ENCODE results near the gene KTN1. TPM values are rescaled to one million over a fixed set of nuclear protein-coding genes. Genes with fewer than 3 reads are reported as not detected.
A peak's percentile ranks its signal among the peaks of the same experiment; 100 is the strongest.

Gene KTN1
- total and polyA plus RNA-seq, 2 experiments from 2014 or later = 150 to 164 TPM

GRCh38 chr14:55587847-55588246, 7.8 kb downstream of the KTN1 start:
- Histone ChIP-seq H3K4me1 (ENCODE audit: insufficient read depth) (peaks cover 35% of the 10 kb centered on the region), H2AFZ (no peak overlapping the region), H3K4me2 (peak overlapping the region; percentile 16), H4K20me1 (ENCODE audit: insufficient read depth, poor library complexity, severe bottlenecking) (peaks cover 95% of the 10 kb centered on the region), H3K36me3 (replicated peaks; ENCODE audit: insufficient read depth, low read depth) (no peaks in the 10 kb centered on the region), H3K4me3 (no peak overlapping the region), H3K9me3 (ENCODE audit: low read depth) (no peaks in the 10 kb centered on the region), H3K79me2 (peaks cover 100% of the 10 kb centered on the region), H3K9me2 (replicated peaks; ENCODE audit: insufficient read depth) (no peaks in the 10 kb centered on the region), H3K27me3 (no peaks in the 10 kb centered on the region), H3K27ac (no peak overlapping the region)
- DNase-seq (ENCODE audit: low spot score) = no peak
- TF ChIP-seq EZH2phosphoT487 (IDR thresholded peaks at IDR 0.05; ENCODE audit: low read depth, severe bottlenecking, unreplicated experiment) (no peak), CTCF (IDR thresholded peaks at IDR 0.05; ENCODE audit: poor library complexity) (no peak), EZH2 (IDR thresholded peaks at IDR 0.05; ENCODE audit: borderline replicate concordance) (no peak)
- whole genome bisulfite sequencing (ENCODE audit: low lambda C conversion rate, missing lambda C conversion rate) = 82% methylated on average over 1 of the region's 1 CpG

- no peak overlapping the region for H2AFZ ChIP-seq
- H3K27me3 ChIP-seq = no peaks in the 10 kb centered on the region
- no peak for DNase-seq (ENCODE audit: low spot score)
- H3K79me2 ChIP-seq = peaks cover 100% of the 10 kb centered on the region
- no peaks in the 10 kb centered on the region for H3K36me3 ChIP-seq (replicated peaks; ENCODE audit: insufficient read depth, low read depth)
- H3K4me1 ChIP-seq (ENCODE audit: insufficient read depth) = peaks cover 31% of the 10 kb centered on the region
- 68% methylated on average over 2 of the region's 2 CpGs for WGBS (ENCODE audit: low lambda C conversion rate, missing lambda C conversion rate)
- no peak overlapping the region for H3K4me3 ChIP-seq
- peaks cover 92% of the 10 kb centered on the region for H4K20me1 ChIP-seq (ENCODE audit: insufficient read depth, poor library complexity, severe bottlenecking)
- H3K9me3 ChIP-seq (ENCODE audit: low read depth) = no peaks in the 10 kb centered on the region
- peak overlapping the region; percentile 15 for H3K4me2 ChIP-seq
- TF ChIP-seq EZH2 (IDR thresholded peaks at IDR 0.05; ENCODE audit: borderline replicate concordance) (no peak), CTCF (IDR thresholded peaks at IDR 0.05; ENCODE audit: poor library complexity) (no peak), EZH2phosphoT487 (IDR thresholded peaks at IDR 0.05; ENCODE audit: low read depth, severe bottlenecking, unreplicated experiment) (no peak)
- no peaks in the 10 kb centered on the region for H3K9me2 ChIP-seq (replicated peaks; ENCODE audit: insufficient read depth)
- H3K27ac ChIP-seq = no peak overlapping the region
Observed at GRCh38 chr14:55588259-55588699, 8.3 kb downstream of the KTN1 start.

- peak overlapping the region; percentile 15 for H3K4me2 ChIP-seq
- no peak overlapping the region for H3K4me3 ChIP-seq
- H3K9me2 ChIP-seq (replicated peaks; ENCODE audit: insufficient read depth) = no peaks in the 10 kb centered on the region
- H3K27me3 ChIP-seq = no peaks in the 10 kb centered on the region
- H3K36me3 ChIP-seq (replicated peaks; ENCODE audit: insufficient read depth, low read depth) = no peaks in the 10 kb centered on the region
- peaks cover 22% of the 10 kb centered on the region for H3K4me1 ChIP-seq (ENCODE audit: insufficient read depth)
- H2AFZ ChIP-seq = no peak overlapping the region
- no peak for DNase-seq (ENCODE audit: low spot score)
- TF ChIP-seq EZH2phosphoT487 (IDR thresholded peaks at IDR 0.05; ENCODE audit: low read depth, severe bottlenecking, unreplicated experiment) = no peak
- no peak for TF ChIP-seq EZH2 (IDR thresholded peaks at IDR 0.05; ENCODE audit: borderline replicate concordance)
- H3K9me3 ChIP-seq (ENCODE audit: low read depth) = no peaks in the 10 kb centered on the region
- peaks cover 100% of the 10 kb centered on the region for H3K79me2 ChIP-seq
- H3K27ac ChIP-seq = no peak overlapping the region
- peaks cover 86% of the 10 kb centered on the region for H4K20me1 ChIP-seq (ENCODE audit: insufficient read depth, poor library complexity, severe bottlenecking)
- WGBS (ENCODE audit: low lambda C conversion rate, missing lambda C conversion rate) = 92% methylated on average over 6 of the region's 6 CpGs
Observed at GRCh38 chr14:55589171-55589570, 9.2 kb downstream of the KTN1 start.

GRCh38 chr14:55592436-55592835, 12.4 kb downstream of the KTN1 start:
- no peak overlapping the region for H2AFZ ChIP-seq
- TF ChIP-seq CTCF (IDR thresholded peaks at IDR 0.05; ENCODE audit: poor library complexity) (no peak), EZH2 (IDR thresholded peaks at IDR 0.05; ENCODE audit: borderline replicate concordance) (no peak), EZH2phosphoT487 (IDR thresholded peaks at IDR 0.05; ENCODE audit: low read depth, severe bottlenecking, unreplicated experiment) (no peak)
- no peak overlapping the region for H3K4me2 ChIP-seq
- H3K79me2 ChIP-seq = peaks cover 100% of the 10 kb centered on the region
- H3K36me3 ChIP-seq (replicated peaks; ENCODE audit: insufficient read depth, low read depth) = no peaks in the 10 kb centered on the region
- no peaks in the 10 kb centered on the region for H3K27me3 ChIP-seq
- peaks cover 62% of the 10 kb centered on the region for H4K20me1 ChIP-seq (ENCODE audit: insufficient read depth, poor library complexity, severe bottlenecking)
- H3K4me3 ChIP-seq = no peak overlapping the region
- no peaks in the 10 kb centered on the region for H3K9me2 ChIP-seq (replicated peaks; ENCODE audit: insufficient read depth)
- DNase-seq (ENCODE audit: low spot score) = no peak
- WGBS (ENCODE audit: low lambda C conversion rate, missing lambda C conversion rate) = 73% methylated on average over 2 of the region's 2 CpGs
- H3K9me3 ChIP-seq (ENCODE audit: low read depth) = no peaks in the 10 kb centered on the region
- peaks cover 15% of the 10 kb centered on the region for H3K4me1 ChIP-seq (ENCODE audit: insufficient read depth)
- H3K27ac ChIP-seq = no peak overlapping the region

Measured in hepatocyte (in vitro differentiated cells).